ENCODE results near the gene NEUROG1. TPM values are rescaled to one million over a fixed set of nuclear protein-coding genes. Genes with fewer than 3 reads are reported as not detected.

NEUROG1 gene
- total and polyA plus RNA-seq, 2 of the 13 experiments (the other 11 are each of a cell fraction or from before 2014, with no cell fraction given) = not detected

DNA sequence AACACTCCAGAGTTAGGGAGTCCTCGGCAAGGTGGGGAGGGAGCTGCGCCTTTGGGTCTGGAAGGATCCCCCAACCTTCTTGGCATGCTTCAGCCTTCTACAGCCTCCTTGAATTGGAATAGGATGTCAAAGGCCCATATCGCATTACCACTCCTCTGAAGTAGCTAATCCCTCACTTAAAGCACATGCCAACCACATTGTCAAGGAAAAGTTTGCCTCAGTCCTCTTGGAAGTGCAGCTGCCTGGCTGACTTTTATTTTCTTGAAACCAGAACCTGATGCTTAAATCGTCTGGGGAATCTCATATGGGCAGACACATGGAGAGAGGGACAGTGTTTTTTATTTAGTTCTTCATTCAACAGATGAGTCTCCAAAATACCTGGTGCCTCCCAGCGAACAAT, 28.6 kb upstream of the NEUROG1 start:
- POLR2A ChIA-PET = no interaction called here
- 14% methylated on average over 1 of the region's 5 CpGs for WGBS (ENCODE audit: low lambda C conversion rate)
- Histone ChIP-seq H4K20me1 (ENCODE audit: insufficient read depth, low read length) (no peaks in the 10 kb centered on the region), H3K79me2 (ENCODE audit: insufficient read depth, low read length) (no peaks in the 10 kb centered on the region), H3K9ac (ENCODE audit: insufficient read depth, low read depth, low read length) (no peak overlapping the region), H3K27me3 (ENCODE audit: control insufficient read depth in 1 of 2, insufficient read depth in 2 of 2, low read length in 2 of 2) (peaks cover 0 to 2% of the 10 kb centered on the region in 2 experiments; a peak in 3 of 5 replicates), H3K4me1 (ENCODE audit: insufficient read depth, low read length) (no peaks in the 10 kb centered on the region), H3K36me3 (replicated peaks in 1 of 2; ENCODE audit: control insufficient read depth in 1 of 2, insufficient read depth in 2 of 2, low read length in 2 of 2) (no peaks in the 10 kb centered on the region), H3K9me3 (ENCODE audit: low read length) (no peaks in the 10 kb centered on the region), H3K27ac (ENCODE audit: extremely low read length, insufficient read depth, low read length) (no peak overlapping the region), H3K4me2 (ENCODE audit: low read depth, low read length) (no peak overlapping the region), H2AFZ (ENCODE audit: low read length) (no peak overlapping the region), H3K4me3 (replicated peaks in 1 of 3; ENCODE audit: insufficient read depth in 1 of 3, low read depth in 2 of 3, low read length in 3 of 3) (no peak overlapping the region)
- in situ Hi-C loops (cut with HindIII; ENCODE audit: extremely low pct_ligation_motif_present, low pct_unique_long_range_greater_than_20kb) = loop anchor here (5.0 to 25.0 kb wide), 3 partner anchors 160 to 548 kb away; partner anchors contain the start of gene SLC25A48
- CTCF ChIA-PET (ENCODE audit: low intra/inter-chr PET ratio, low total read pairs) = interaction anchor here (1.0 kb wide), 1 partner anchor 102 kb away, joined by 3 read pairs; no protein-coding TSS in a partner anchor
- intact Hi-C loops (cut with micrococcal nuclease; ENCODE audit: unreplicated experiment) = no loop called here
- DNase-seq (ENCODE audit: low spot score) (no peak), ATAC-seq (no peak), FAIRE-seq (no peak)
- BruUV-seq (replicated peaks) = no TSS peak
- no peak for TF ChIP-seq ZNF780A (CRISPR knock-in tag; IDR thresholded peaks at IDR 0.05)
- TF ChIP-seq SRF (IDR thresholded peaks at IDR 0.05; ENCODE audit: low read depth, low read length) = no peak
- TF ChIP-seq ZNF629 (CRISPR knock-in tag; conservative IDR thresholded peaks at IDR 0.05) = no peak
- no peak for TF ChIP-seq ATAD3A (CRISPR knock-in tag; IDR thresholded peaks at IDR 0.05)
- no peak for TF ChIP-seq ELF4 (CRISPR knock-in tag; IDR thresholded peaks at IDR 0.05; ENCODE audit: borderline replicate concordance)
- no peak for TF ChIP-seq SMAD9 (CRISPR knock-in tag; IDR thresholded peaks at IDR 0.05)
- TF ChIP-seq ZNF883 (CRISPR knock-in tag; IDR thresholded peaks at IDR 0.05; ENCODE audit: not compliant biosample characterization) = no peak
- no peak for TF ChIP-seq POGZ (CRISPR knock-in tag; IDR thresholded peaks at IDR 0.05)
- TF ChIP-seq, protein P1, sequence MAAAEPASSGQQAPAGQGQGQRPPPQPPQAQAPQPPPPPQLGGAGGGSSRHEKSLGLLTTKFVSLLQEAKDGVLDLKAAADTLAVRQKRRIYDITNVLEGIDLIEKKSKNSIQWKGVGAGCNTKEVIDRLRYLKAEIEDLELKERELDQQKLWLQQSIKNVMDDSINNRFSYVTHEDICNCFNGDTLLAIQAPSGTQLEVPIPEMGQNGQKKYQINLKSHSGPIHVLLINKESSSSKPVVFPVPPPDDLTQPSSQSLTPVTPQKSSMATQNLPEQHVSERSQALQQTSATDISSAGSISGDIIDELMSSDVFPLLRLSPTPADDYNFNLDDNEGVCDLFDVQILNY (CRISPR knock-in tag; conservative IDR thresholded peaks at IDR 0.05) = no peak
- TF ChIP-seq ZNF253 (CRISPR knock-in tag; IDR thresholded peaks at IDR 0.05; ENCODE audit: borderline replicate concordance) = no peak
- TF ChIP-seq, protein P2, sequence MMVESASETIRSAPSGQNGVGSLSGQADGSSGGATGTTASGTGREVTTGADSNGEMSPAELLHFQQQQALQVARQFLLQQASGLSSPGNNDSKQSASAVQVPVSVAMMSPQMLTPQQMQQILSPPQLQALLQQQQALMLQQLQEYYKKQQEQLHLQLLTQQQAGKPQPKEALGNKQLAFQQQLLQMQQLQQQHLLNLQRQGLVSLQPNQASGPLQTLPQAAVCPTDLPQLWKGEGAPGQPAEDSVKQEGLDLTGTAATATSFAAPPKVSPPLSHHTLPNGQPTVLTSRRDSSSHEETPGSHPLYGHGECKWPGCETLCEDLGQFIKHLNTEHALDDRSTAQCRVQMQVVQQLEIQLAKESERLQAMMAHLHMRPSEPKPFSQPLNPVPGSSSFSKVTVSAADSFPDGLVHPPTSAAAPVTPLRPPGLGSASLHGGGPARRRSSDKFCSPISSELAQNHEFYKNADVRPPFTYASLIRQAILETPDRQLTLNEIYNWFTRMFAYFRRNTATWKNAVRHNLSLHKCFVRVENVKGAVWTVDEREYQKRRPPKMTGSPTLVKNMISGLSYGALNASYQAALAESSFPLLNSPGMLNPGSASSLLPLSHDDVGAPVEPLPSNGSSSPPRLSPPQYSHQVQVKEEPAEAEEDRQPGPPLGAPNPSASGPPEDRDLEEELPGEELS (CRISPR knock-in tag; IDR thresholded peaks at IDR 0.05) = no peak
- no peak for TF ChIP-seq ZSCAN22 (CRISPR knock-in tag; IDR thresholded peaks at IDR 0.05)
- TF ChIP-seq, protein P3, sequence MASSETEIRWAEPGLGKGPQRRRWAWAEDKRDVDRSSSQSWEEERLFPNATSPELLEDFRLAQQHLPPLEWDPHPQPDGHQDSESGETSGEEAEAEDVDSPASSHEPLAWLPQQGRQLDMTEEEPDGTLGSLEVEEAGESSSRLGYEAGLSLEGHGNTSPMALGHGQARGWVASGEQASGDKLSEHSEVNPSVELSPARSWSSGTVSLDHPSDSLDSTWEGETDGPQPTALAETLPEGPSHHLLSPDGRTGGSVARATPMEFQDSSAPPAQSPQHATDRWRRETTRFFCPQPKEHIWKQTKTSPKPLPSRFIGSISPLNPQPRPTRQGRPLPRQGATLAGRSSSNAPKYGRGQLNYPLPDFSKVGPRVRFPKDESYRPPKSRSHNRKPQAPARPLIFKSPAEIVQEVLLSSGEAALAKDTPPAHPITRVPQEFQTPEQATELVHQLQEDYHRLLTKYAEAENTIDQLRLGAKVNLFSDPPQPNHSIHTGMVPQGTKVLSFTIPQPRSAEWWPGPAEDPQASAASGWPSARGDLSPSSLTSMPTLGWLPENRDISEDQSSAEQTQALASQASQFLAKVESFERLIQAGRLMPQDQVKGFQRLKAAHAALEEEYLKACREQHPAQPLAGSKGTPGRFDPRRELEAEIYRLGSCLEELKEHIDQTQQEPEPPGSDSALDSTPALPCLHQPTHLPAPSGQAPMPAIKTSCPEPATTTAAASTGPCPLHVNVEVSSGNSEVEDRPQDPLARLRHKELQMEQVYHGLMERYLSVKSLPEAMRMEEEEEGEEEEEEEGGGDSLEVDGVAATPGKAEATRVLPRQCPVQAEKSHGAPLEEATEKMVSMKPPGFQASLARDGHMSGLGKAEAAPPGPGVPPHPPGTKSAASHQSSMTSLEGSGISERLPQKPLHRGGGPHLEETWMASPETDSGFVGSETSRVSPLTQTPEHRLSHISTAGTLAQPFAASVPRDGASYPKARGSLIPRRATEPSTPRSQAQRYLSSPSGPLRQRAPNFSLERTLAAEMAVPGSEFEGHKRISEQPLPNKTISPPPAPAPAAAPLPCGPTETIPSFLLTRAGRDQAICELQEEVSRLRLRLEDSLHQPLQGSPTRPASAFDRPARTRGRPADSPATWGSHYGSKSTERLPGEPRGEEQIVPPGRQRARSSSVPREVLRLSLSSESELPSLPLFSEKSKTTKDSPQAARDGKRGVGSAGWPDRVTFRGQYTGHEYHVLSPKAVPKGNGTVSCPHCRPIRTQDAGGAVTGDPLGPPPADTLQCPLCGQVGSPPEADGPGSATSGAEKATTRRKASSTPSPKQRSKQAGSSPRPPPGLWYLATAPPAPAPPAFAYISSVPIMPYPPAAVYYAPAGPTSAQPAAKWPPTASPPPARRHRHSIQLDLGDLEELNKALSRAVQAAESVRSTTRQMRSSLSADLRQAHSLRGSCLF (CRISPR knock-in tag; IDR thresholded peaks at IDR 0.05; ENCODE audit: borderline replicate concordance) = no peak
- no peak for TF ChIP-seq ZNF138 (CRISPR knock-in tag; IDR thresholded peaks at IDR 0.05; ENCODE audit: low read depth)
